ENCODE data around the gene HAPSTR1.
"Not testable (repeated sequence)": the region's sequence is repeated elsewhere in the genome, so short reads cannot be mapped to it uniquely, and the experiment has no call there.

DNA sequence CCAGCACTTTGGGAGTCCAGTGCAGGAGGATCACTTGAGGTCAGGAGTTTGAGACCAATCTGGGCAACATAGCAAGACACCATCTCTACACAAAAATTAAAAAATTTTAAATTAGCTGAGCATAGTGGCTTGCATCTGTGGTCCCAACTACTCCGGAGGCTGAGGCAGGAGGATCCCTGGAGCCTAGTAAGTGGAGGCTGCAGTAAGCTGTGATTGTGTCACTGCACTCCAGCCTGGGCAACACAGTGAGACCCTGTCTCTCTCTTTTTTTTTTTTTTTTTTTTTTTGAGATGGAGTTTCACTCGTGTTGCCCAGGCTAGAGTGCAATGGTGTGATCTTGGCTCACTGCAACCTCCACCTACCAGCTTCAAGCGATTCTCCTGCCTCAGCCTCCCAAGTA is 45.9 kb upstream of the HAPSTR1 start:
- TF ChIP-seq, protein P1, sequence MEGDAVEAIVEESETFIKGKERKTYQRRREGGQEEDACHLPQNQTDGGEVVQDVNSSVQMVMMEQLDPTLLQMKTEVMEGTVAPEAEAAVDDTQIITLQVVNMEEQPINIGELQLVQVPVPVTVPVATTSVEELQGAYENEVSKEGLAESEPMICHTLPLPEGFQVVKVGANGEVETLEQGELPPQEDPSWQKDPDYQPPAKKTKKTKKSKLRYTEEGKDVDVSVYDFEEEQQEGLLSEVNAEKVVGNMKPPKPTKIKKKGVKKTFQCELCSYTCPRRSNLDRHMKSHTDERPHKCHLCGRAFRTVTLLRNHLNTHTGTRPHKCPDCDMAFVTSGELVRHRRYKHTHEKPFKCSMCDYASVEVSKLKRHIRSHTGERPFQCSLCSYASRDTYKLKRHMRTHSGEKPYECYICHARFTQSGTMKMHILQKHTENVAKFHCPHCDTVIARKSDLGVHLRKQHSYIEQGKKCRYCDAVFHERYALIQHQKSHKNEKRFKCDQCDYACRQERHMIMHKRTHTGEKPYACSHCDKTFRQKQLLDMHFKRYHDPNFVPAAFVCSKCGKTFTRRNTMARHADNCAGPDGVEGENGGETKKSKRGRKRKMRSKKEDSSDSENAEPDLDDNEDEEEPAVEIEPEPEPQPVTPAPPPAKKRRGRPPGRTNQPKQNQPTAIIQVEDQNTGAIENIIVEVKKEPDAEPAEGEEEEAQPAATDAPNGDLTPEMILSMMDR (IDR thresholded peaks at IDR 0.05; ENCODE audit: poor library complexity) = not testable (repeated sequence)
- TF ChIP-seq EZH2 (IDR thresholded peaks at IDR 0.05; ENCODE audit: borderline replicate concordance); EZH2phosphoT487 (IDR thresholded peaks at IDR 0.05; ENCODE audit: low read depth, severe bottlenecking, unreplicated experiment): not testable (repeated sequence)
